Measurements from ENCODE around the gene GUCY1B1. TPM values are rescaled to one million over a fixed set of nuclear protein-coding genes. Genes with fewer than 3 reads are reported as not detected.
"Not testable (repeated sequence)": the region's sequence is repeated elsewhere in the genome, so short reads cannot be mapped to it uniquely, and the experiment has no call there.

GUCY1B1 gene
- polyA plus RNA-seq, 1 donor from 2014 or later, result 13.6 TPM

GRCh38 chr4:155794589-155795236, 35.9 kb downstream of the GUCY1B1 start:
- H3F3A ChIP-seq (ENCODE audit: insufficient read depth, low read length, poor library complexity, severe bottlenecking), result no peaks in the 10 kb centered on the region
- no peak overlapping the region for H3K4me2 ChIP-seq (ENCODE audit: low read length)
- no peak overlapping the region for H3K9ac ChIP-seq (ENCODE audit: low read length)
- H4K20me1 ChIP-seq (ENCODE audit: insufficient read depth), result no peaks in the 10 kb centered on the region
- H2AFZ ChIP-seq (ENCODE audit: low read depth, low read length), result no peak overlapping the region
- no peaks in the 10 kb centered on the region for H3K79me2 ChIP-seq (replicated peaks; ENCODE audit: insufficient read depth, low read length)
- H3K4me3 ChIP-seq (ENCODE audit: low read length), result no peak overlapping the region
- TF ChIP-seq RAD21 (conservative IDR thresholded peaks at IDR 0.05) (no peak), REST (IDR thresholded peaks at IDR 0.05; ENCODE audit: borderline replicate concordance) (no peak), SMC3 (conservative IDR thresholded peaks at IDR 0.05; ENCODE audit: poor library complexity) (no peak)
- TF ChIP-seq, protein P1, sequence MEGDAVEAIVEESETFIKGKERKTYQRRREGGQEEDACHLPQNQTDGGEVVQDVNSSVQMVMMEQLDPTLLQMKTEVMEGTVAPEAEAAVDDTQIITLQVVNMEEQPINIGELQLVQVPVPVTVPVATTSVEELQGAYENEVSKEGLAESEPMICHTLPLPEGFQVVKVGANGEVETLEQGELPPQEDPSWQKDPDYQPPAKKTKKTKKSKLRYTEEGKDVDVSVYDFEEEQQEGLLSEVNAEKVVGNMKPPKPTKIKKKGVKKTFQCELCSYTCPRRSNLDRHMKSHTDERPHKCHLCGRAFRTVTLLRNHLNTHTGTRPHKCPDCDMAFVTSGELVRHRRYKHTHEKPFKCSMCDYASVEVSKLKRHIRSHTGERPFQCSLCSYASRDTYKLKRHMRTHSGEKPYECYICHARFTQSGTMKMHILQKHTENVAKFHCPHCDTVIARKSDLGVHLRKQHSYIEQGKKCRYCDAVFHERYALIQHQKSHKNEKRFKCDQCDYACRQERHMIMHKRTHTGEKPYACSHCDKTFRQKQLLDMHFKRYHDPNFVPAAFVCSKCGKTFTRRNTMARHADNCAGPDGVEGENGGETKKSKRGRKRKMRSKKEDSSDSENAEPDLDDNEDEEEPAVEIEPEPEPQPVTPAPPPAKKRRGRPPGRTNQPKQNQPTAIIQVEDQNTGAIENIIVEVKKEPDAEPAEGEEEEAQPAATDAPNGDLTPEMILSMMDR (IDR thresholded peaks at IDR 0.05; ENCODE audit: poor library complexity, severe bottlenecking), result no peak
- H3K9me3 ChIP-seq (ENCODE audit: low read length), result no peaks in the 10 kb centered on the region
- no peaks in the 10 kb centered on the region for H3K36me3 ChIP-seq (ENCODE audit: insufficient read depth, low read length)
- no peaks in the 10 kb centered on the region for H3K27me3 ChIP-seq (ENCODE audit: insufficient read depth, low read depth, low read length)
- H3K27ac ChIP-seq (ENCODE audit: low read length), result no peak overlapping the region
- no peaks in the 10 kb centered on the region for H3K9me2 ChIP-seq (ENCODE audit: insufficient read depth, low read length)

GRCh38 chr4:155795991-155796390, 37.2 kb downstream of the GUCY1B1 start:
- H3F3A ChIP-seq (ENCODE audit: insufficient read depth, low read length, poor library complexity, severe bottlenecking), result no peaks in the 10 kb centered on the region
- no peaks in the 10 kb centered on the region for H4K20me1 ChIP-seq (ENCODE audit: insufficient read depth)
- no peak overlapping the region for H3K4me3 ChIP-seq (ENCODE audit: low read length)
- H3K79me2 ChIP-seq (replicated peaks; ENCODE audit: insufficient read depth, low read length), result no peaks in the 10 kb centered on the region
- no peak for TF ChIP-seq SMC3 (conservative IDR thresholded peaks at IDR 0.05; ENCODE audit: poor library complexity)
- TF ChIP-seq, protein P1 (IDR thresholded peaks at IDR 0.05; ENCODE audit: poor library complexity, severe bottlenecking), result peak; percentile 24
- no peak overlapping the region for H3K27ac ChIP-seq (ENCODE audit: low read length)
- H3K27me3 ChIP-seq (ENCODE audit: insufficient read depth, low read depth, low read length), result no peaks in the 10 kb centered on the region
- H3K9me3 ChIP-seq (ENCODE audit: low read length), result no peaks in the 10 kb centered on the region
- no peak overlapping the region for H3K9ac ChIP-seq (ENCODE audit: low read length)
- H2AFZ ChIP-seq (ENCODE audit: low read depth, low read length), result no peak overlapping the region
- H3K36me3 ChIP-seq (ENCODE audit: insufficient read depth, low read length), result no peaks in the 10 kb centered on the region
- H3K4me2 ChIP-seq (ENCODE audit: low read length), result no peak overlapping the region
- H3K9me2 ChIP-seq (ENCODE audit: insufficient read depth, low read length), result no peaks in the 10 kb centered on the region

- not testable (repeated sequence) for H3K4me2 ChIP-seq (ENCODE audit: low read length); H4K20me1 ChIP-seq (ENCODE audit: insufficient read depth); H3K9ac ChIP-seq (ENCODE audit: low read length); H3K27ac ChIP-seq (ENCODE audit: low read length); H3K36me3 ChIP-seq (ENCODE audit: insufficient read depth, low read length); H3K9me2 ChIP-seq (ENCODE audit: insufficient read depth, low read length); H3K4me3 ChIP-seq (ENCODE audit: low read length); H3K79me2 ChIP-seq (replicated peaks; ENCODE audit: insufficient read depth, low read length); H3K9me3 ChIP-seq (ENCODE audit: low read length); H3F3A ChIP-seq (ENCODE audit: insufficient read depth, low read length, poor library complexity, severe bottlenecking); H2AFZ ChIP-seq (ENCODE audit: low read depth, low read length); H3K27me3 ChIP-seq (ENCODE audit: insufficient read depth, low read depth, low read length)
Observed at GRCh38 chr4:155797581-155797980, 38.8 kb downstream of the GUCY1B1 start.
